Endodermal cell (in vitro differentiated cells): ENCODE results near the gene SERPINA3. TPM values are rescaled to one million over a fixed set of nuclear protein-coding genes. Genes with fewer than 3 reads are reported as not detected.

Source experiments
- DNase-seq: peaks from one replicate; pipeline ENCODE4 v3.0.0-alpha.2; 2017
- H3K27ac ChIP-seq: 2 replicates; pipeline ENCODE4 v1.5.1; 2013; ENCODE audit warnings: mild to moderate bottlenecking, low read depth, low read length, moderate library complexity
- H3K27me3 ChIP-seq: 2 replicates; pipeline ENCODE4 v1.6.1; 2013; ENCODE audit warnings: mild to moderate bottlenecking, low read length, moderate library complexity; ENCODE audit not compliant: insufficient read depth, control insufficient read depth, poor library complexity, severe bottlenecking
- H3K36me3 ChIP-seq: 2 replicates; pipeline ENCODE4 v1.7.0; 2013; ENCODE audit warnings: mild to moderate bottlenecking, low read length, moderate library complexity; ENCODE audit not compliant: control insufficient read depth, insufficient read depth
- H3K4me1 ChIP-seq: one replicate; pipeline ENCODE4 v1.7.0; 2013; ENCODE audit warnings: low read length; ENCODE audit not compliant: control insufficient read depth, insufficient read depth
- H3K4me3 ChIP-seq: 2 replicates; pipeline ENCODE4 v1.5.1; 2013; ENCODE audit warnings: mild to moderate bottlenecking, low read length, moderate library complexity
- H3K9ac ChIP-seq: 2 replicates; pipeline ENCODE4 v1.6.1; 2013; ENCODE audit warnings: mild to moderate bottlenecking, low read length, moderate library complexity; ENCODE audit not compliant: poor library complexity, severe bottlenecking; ENCODE audit errors: extremely low read depth
- H3K9me3 ChIP-seq: 2 replicates; pipeline ENCODE4 v1.6.1; 2013; ENCODE audit warnings: mild to moderate bottlenecking, low read length, moderate library complexity; ENCODE audit not compliant: control insufficient read depth
- H3K27ac Mint-ChIP-seq: 2 replicates; pipeline ENCODE4 v1.8.0; 2020; ENCODE audit warnings: mixed read lengths
- H3K27me3 Mint-ChIP-seq: 2 replicates; pipeline ENCODE4 v1.8.0; 2021; ENCODE audit warnings: mild to moderate bottlenecking, mixed read lengths; ENCODE audit not compliant: insufficient read depth
- H3K36me3 Mint-ChIP-seq: 2 replicates; pipeline ENCODE4 v1.8.0; 2020; ENCODE audit warnings: low read depth, mixed read lengths
- H3K4me1 Mint-ChIP-seq: 2 replicates; pipeline ENCODE4 v1.8.0; 2020; ENCODE audit warnings: mixed read lengths
- H3K4me3 Mint-ChIP-seq: 2 replicates; pipeline ENCODE4 v1.8.0; 2020; ENCODE audit warnings: mild to moderate bottlenecking, moderate library complexity, mixed read lengths
- H3K9me3 Mint-ChIP-seq: 2 replicates; pipeline ENCODE4 v1.8.0; 2020; ENCODE audit warnings: mild to moderate bottlenecking, mixed read lengths
- WGBS, 2 experiments: methylation state at CpG; one replicate each; pipeline versions ENCODE4 v1.1.5 to v1.1.7; 2013; ENCODE audit warnings: missing lambda C conversion rate in 2 of 2, mixed read lengths in 1 of 2; ENCODE audit not compliant: insufficient coverage in 1 of 2, insufficient read length in 1 of 2; 5-methylcytosine and 5-hydroxymethylcytosine counted together
- total RNA-seq, 2 donors: library from RNA; stranded (reverse); fragmentation: NEBNext Ultra II Directional in 1 of 2; extraction: Animal tissue kit (Norgen Biotek cat#: 25700) in 1 of 2; gene quantifications; 2 replicates in 1 of 2; 3 replicates in 1 of 2; pipeline ENCODE4 v1.2.1, GENCODE V29; 2021
- TF ChIP-seq, protein P1 (sequence below): fragments of 200-600 bp; sonication (generic); conservative IDR thresholded peaks from 2 replicates; pipeline ENCODE4 v1.5.0; 2021; ENCODE audit warnings: antibody characterized with exemption, mild to moderate bottlenecking

The SERPINA3 gene
- total RNA-seq, 2 donors from 2014 or later: 0.27 TPM; not detected in 1

DNA sequence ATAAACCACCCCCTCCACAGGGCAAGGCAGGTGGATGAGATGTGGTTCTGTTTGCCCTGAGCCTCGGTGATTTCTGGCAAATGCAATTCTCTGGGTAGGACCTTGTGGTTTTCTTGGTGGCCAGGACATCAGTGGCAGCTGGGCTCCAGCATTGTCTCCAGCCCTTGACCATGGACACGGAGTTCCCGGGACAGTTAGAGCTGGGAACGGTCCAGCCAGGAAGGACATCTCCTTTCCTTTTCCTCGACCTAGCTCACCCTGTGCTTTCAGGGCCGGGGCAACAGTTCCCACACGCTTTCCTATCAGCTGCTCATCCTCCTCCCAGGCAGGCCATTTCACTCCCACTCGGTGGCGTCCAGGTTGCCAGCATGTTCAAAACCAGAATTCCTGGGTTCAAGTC is 41.8 kb upstream of the SERPINA3 start:
- H3K4me1 ChIP-seq: no peaks in the 10 kb centered on the region
- Mint-ChIP-seq H3K9me3 (no peaks in the 10 kb centered on the region), H3K4me3 (no peak overlapping the region), H3K4me1 (no peaks in the 10 kb centered on the region), H3K36me3 (no peaks in the 10 kb centered on the region), H3K27ac (no peak overlapping the region), H3K27me3 (peaks cover 10% of the 10 kb centered on the region)
- WGBS, 2 experiments: 91 to 98% methylated on average over 6 to 9 of the region's 9 CpGs
- TF ChIP-seq, protein P1, sequence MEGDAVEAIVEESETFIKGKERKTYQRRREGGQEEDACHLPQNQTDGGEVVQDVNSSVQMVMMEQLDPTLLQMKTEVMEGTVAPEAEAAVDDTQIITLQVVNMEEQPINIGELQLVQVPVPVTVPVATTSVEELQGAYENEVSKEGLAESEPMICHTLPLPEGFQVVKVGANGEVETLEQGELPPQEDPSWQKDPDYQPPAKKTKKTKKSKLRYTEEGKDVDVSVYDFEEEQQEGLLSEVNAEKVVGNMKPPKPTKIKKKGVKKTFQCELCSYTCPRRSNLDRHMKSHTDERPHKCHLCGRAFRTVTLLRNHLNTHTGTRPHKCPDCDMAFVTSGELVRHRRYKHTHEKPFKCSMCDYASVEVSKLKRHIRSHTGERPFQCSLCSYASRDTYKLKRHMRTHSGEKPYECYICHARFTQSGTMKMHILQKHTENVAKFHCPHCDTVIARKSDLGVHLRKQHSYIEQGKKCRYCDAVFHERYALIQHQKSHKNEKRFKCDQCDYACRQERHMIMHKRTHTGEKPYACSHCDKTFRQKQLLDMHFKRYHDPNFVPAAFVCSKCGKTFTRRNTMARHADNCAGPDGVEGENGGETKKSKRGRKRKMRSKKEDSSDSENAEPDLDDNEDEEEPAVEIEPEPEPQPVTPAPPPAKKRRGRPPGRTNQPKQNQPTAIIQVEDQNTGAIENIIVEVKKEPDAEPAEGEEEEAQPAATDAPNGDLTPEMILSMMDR: no peak
- H3K4me3 ChIP-seq: no peak overlapping the region
- H3K36me3 ChIP-seq: no peaks in the 10 kb centered on the region
- no peak overlapping the region for H3K9ac ChIP-seq
- DNase-seq: no peak
- H3K27me3 ChIP-seq: peaks cover 26% of the 10 kb centered on the region
- no peaks in the 10 kb centered on the region for H3K9me3 ChIP-seq
- no peak overlapping the region for H3K27ac ChIP-seq

- no peak for DNase-seq
- Mint-ChIP-seq H3K4me3 (no peak overlapping the region), H3K4me1 (no peaks in the 10 kb centered on the region), H3K27me3 (peaks cover 8% of the 10 kb centered on the region), H3K27ac (no peak overlapping the region), H3K36me3 (no peaks in the 10 kb centered on the region), H3K9me3 (no peaks in the 10 kb centered on the region)
- Histone ChIP-seq H3K4me1 (no peaks in the 10 kb centered on the region), H3K9me3 (no peaks in the 10 kb centered on the region), H3K27me3 (peaks cover 31% of the 10 kb centered on the region), H3K4me3 (no peak overlapping the region), H3K27ac (no peak overlapping the region), H3K36me3 (no peaks in the 10 kb centered on the region), H3K9ac (no peak overlapping the region)
- 76 to 80% methylated on average over 7 of the region's 7 CpGs for WGBS, 2 experiments
- TF ChIP-seq, protein P1: no peak
Measured at GRCh38 chr14:94571395-94571794, 40.8 kb upstream of the SERPINA3 start.

DNA sequence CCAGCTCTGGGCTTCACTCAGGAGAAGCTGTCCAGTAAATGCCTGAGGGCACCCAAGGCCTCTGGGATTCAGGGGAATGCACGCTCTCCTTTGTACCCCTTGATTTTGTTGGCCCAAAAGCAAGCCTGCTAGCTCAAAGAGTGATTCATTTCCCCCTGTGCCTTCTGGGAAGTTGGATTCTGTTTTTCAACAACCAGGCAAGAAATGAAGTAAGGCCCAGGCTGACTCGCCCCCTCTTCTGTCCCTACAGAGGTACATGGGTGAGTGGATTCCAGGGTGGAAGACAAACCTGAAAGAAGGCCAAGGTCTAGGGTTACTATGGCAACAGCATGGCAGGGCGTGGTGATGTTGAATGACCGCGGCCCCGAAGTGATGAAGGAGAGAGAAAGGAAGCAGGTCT is 40.2 kb upstream of the SERPINA3 start:
- no peaks in the 10 kb centered on the region for H3K9me3 Mint-ChIP-seq
- TF ChIP-seq, protein P1: no peak
- Histone ChIP-seq H3K9me3 (no peaks in the 10 kb centered on the region), H3K27me3 (peaks cover 35% of the 10 kb centered on the region), H3K27ac (no peak overlapping the region), H3K36me3 (no peaks in the 10 kb centered on the region), H3K4me1 (no peaks in the 10 kb centered on the region), H3K9ac (no peak overlapping the region), H3K4me3 (no peak overlapping the region)
- H3K27me3 Mint-ChIP-seq: peaks cover 6% of the 10 kb centered on the region
- WGBS, 2 experiments: 98 to 100% methylated on average over 2 to 6 of the region's 6 CpGs
- H3K27ac Mint-ChIP-seq: no peak overlapping the region
- H3K36me3 Mint-ChIP-seq: no peaks in the 10 kb centered on the region
- no peaks in the 10 kb centered on the region for H3K4me1 Mint-ChIP-seq
- H3K4me3 Mint-ChIP-seq: no peak overlapping the region
- no peak for DNase-seq
